Body of pancreas (tissue), 4 donors: ENCODE measurements around the gene NEUROG3.

ENCODE experiments used
- POLR2A ChIP-seq, 3 donors: fragments of 450-650 bp; IDR thresholded peaks; one replicate each; pipeline ENCODE4 v1.6.1; 2016; ENCODE audit warnings: antibody characterized with exemption in 3 of 3, mild to moderate bottlenecking in 2 of 3
- TF ChIP-seq, protein P1 (sequence below), 7 experiments: fragments of 450-650 bp in 4 of 7; fragments of 200-600 bp in 3 of 7; sonication (generic) in 3 of 7; IDR thresholded peaks; one replicate each; pipeline ENCODE4 v1.5.1; 2016 to 2019; ENCODE audit warnings: antibody characterized with exemption in 7 of 7

DNA sequence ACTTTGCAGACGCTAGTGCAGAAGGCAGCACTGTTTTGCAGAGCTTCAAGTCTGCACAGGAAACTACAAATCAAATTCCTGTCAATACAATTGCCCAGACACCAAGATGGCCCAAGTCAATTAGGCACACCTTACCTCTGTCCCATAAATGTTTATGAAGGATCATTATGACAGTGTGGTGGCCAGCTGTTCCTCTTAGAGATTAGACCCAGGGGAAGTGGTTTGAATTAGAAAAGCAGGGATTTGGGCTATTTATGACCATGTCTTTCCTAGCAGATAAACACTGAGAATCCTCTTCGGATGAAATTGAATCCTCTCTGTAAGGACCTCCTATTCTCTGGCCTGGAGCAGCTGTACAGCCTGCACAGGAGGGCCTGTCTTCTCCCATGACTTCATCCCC lies 9.9 kb upstream of the NEUROG3 start:
- TF ChIP-seq, protein P1, sequence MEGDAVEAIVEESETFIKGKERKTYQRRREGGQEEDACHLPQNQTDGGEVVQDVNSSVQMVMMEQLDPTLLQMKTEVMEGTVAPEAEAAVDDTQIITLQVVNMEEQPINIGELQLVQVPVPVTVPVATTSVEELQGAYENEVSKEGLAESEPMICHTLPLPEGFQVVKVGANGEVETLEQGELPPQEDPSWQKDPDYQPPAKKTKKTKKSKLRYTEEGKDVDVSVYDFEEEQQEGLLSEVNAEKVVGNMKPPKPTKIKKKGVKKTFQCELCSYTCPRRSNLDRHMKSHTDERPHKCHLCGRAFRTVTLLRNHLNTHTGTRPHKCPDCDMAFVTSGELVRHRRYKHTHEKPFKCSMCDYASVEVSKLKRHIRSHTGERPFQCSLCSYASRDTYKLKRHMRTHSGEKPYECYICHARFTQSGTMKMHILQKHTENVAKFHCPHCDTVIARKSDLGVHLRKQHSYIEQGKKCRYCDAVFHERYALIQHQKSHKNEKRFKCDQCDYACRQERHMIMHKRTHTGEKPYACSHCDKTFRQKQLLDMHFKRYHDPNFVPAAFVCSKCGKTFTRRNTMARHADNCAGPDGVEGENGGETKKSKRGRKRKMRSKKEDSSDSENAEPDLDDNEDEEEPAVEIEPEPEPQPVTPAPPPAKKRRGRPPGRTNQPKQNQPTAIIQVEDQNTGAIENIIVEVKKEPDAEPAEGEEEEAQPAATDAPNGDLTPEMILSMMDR (IDR thresholded peaks at IDR 0.05), result no peak
- TF ChIP-seq POLR2A (IDR thresholded peaks at IDR 0.05), result no peak
